IMR-90 (cell line): ENCODE measurements around the gene TRAFD1. TPM values are rescaled to one million over a fixed set of nuclear protein-coding genes. Genes with fewer than 3 reads are reported as not detected.

Experiments used
- ATAC-seq: fragments of 200-7000 bp; cut with Tn5 transposase; 2 replicates; pipeline ENCODE4 v1.9.1; 2020; ENCODE audit warnings: low read depth, mild to moderate bottlenecking, moderate library complexity
- BruUV-seq: library from RNA; stranded (reverse); fragments of 400-500 nt; replicated peaks from 2 replicates; lab custom pipeline; 2021; lab: Mats Ljungman, UMichigan
- CTCF ChIA-PET: fragments of 300-600 bp; formaldehyde crosslinking; extraction: SDS; loops from one replicate; lab custom pipeline; 2021; ENCODE audit warnings: antibody characterized with exemption; lab: Yijun Ruan, JAX
- POLR2A ChIA-PET: fragments of 300-600 bp; sonication (Branson Sonifier 250); formaldehyde crosslinking; loops from one replicate; lab custom pipeline; 2022; ENCODE audit warnings: antibody characterized with exemption; ENCODE audit not compliant: unreplicated experiment; lab: Charles Lee
- DNase-seq: peaks from one replicate; pipeline ENCODE4 v3.0.0; 2013
- H2AFZ ChIP-seq: replicated peaks from 2 replicates; pipeline ENCODE3; 2013; ENCODE audit warnings: low read length, mild to moderate bottlenecking; ENCODE audit not compliant: poor library complexity
- H2AK5ac ChIP-seq: 2 replicates; pipeline ENCODE4 v1.6.1; 2013; ENCODE audit warnings: low read depth, low read length, inconsistent platforms
- H2AK9ac ChIP-seq: replicated peaks from 2 replicates; pipeline ENCODE3; 2013; ENCODE audit warnings: mild to moderate bottlenecking, low read depth, low read length, moderate library complexity; ENCODE audit not compliant: poor library complexity
- H2BK120ac ChIP-seq: 2 replicates; pipeline ENCODE4 v1.6.1; 2013; ENCODE audit warnings: low read depth, low read length, inconsistent platforms
- H2BK15ac ChIP-seq: 3 replicates; pipeline ENCODE4 v1.6.1; 2013; ENCODE audit warnings: low read depth, low read length, inconsistent platforms
- H2BK20ac ChIP-seq: 2 replicates; pipeline ENCODE4 v1.6.1; 2013; ENCODE audit warnings: low read depth, mild to moderate bottlenecking, inconsistent platforms, low read length, moderate library complexity
- H2BK5ac ChIP-seq: 2 replicates; pipeline ENCODE4 v1.6.1; 2013; ENCODE audit warnings: mild to moderate bottlenecking, low read depth, low read length, inconsistent platforms; ENCODE audit not compliant: poor library complexity, severe bottlenecking
- H3K14ac ChIP-seq: replicated peaks from 2 replicates; pipeline ENCODE4 v1.6.1; 2013; ENCODE audit warnings: low read depth, low read length, inconsistent platforms
- H3K18ac ChIP-seq: 2 replicates; pipeline ENCODE4 v1.6.1; 2013; ENCODE audit warnings: low read depth, low read length, control low read depth
- H3K23ac ChIP-seq: 2 replicates; pipeline ENCODE4 v1.6.1; 2013; ENCODE audit warnings: low read depth, low read length, inconsistent platforms
- H3K27ac ChIP-seq: 2 replicates; pipeline ENCODE4 v1.5.1; 2013; ENCODE audit warnings: mild to moderate bottlenecking, control low read depth, low read length; ENCODE audit not compliant: insufficient read depth
- H3K27me3 ChIP-seq: 2 replicates; pipeline ENCODE4 v1.6.1; 2013; ENCODE audit warnings: low read length; ENCODE audit not compliant: control insufficient read depth, insufficient read depth
- H3K36me3 ChIP-seq: 2 replicates; pipeline ENCODE4 v1.6.1; 2013; ENCODE audit warnings: low read length, mixed read lengths; ENCODE audit not compliant: control insufficient read depth, insufficient read depth
- H3K4ac ChIP-seq: 2 replicates; pipeline ENCODE4 v1.6.1; 2013; ENCODE audit warnings: low read depth, low read length, inconsistent platforms
- H3K4me1 ChIP-seq: 2 replicates; pipeline ENCODE4 v1.6.1; 2013; ENCODE audit warnings: low read length, mixed read lengths; ENCODE audit not compliant: control insufficient read depth, insufficient read depth
- H3K4me2 ChIP-seq: 2 replicates; pipeline ENCODE4 v1.6.1; 2013; ENCODE audit warnings: low read depth, mild to moderate bottlenecking, control low read depth, low read length, moderate library complexity
- H3K4me3 ChIP-seq: 2 replicates; pipeline ENCODE4 v1.5.1; 2013; ENCODE audit warnings: low read depth, mild to moderate bottlenecking, control low read depth, low read length, moderate library complexity; ENCODE audit not compliant: insufficient read depth
- H3K56ac ChIP-seq: 2 replicates; pipeline ENCODE4 v1.6.1; 2013; ENCODE audit warnings: low read length, inconsistent platforms; ENCODE audit not compliant: insufficient read depth; ENCODE audit errors: extremely low read depth
- H3K79me1 ChIP-seq, 2 experiments: 2 replicates each; pipeline ENCODE4 v1.6.1; 2013; ENCODE audit warnings: low read length in 2 of 2, inconsistent platforms in 1 of 2, low read depth in 1 of 2
- H3K9ac ChIP-seq: 2 replicates; pipeline ENCODE4 v1.6.1; 2013; ENCODE audit warnings: low read depth, low read length, control low read depth
- H3K9me1 ChIP-seq: 2 replicates; pipeline ENCODE4 v1.6.1; 2013; ENCODE audit warnings: low read length, inconsistent platforms; ENCODE audit not compliant: insufficient read depth
- H3K9me3 ChIP-seq: 2 replicates; pipeline ENCODE4 v1.6.1; 2013; ENCODE audit warnings: low read length; ENCODE audit not compliant: control insufficient read depth, insufficient read depth
- H4K20me1 ChIP-seq: 2 replicates; pipeline ENCODE4 v1.6.1; 2013; ENCODE audit warnings: low read length, inconsistent platforms; ENCODE audit not compliant: insufficient read depth
- H4K5ac ChIP-seq: 2 replicates; pipeline ENCODE4 v1.6.1; 2013; ENCODE audit warnings: mild to moderate bottlenecking, low read depth, low read length, control low read depth
- H4K8ac ChIP-seq, 2 experiments: 2 replicates each; pipeline ENCODE4 v1.6.1; 2013; ENCODE audit warnings: low read depth in 2 of 2, low read length in 2 of 2, control low read depth in 1 of 2, inconsistent platforms in 1 of 2
- H4K91ac ChIP-seq: 2 replicates; pipeline ENCODE4 v1.6.1; 2013; ENCODE audit warnings: low read depth, low read length, inconsistent platforms; ENCODE audit not compliant: insufficient read depth
- BHLHE40 ChIP-seq: fragments of 150-350 bp; IDR thresholded peaks from 2 replicates; pipeline ENCODE4 v1.6.1; 2016; ENCODE audit warnings: mild to moderate bottlenecking, low read depth, low read length
- SMC3 ChIP-seq: fragments of 150-350 bp; IDR thresholded peaks from 2 replicates; pipeline ENCODE4 v1.6.1; 2016; ENCODE audit warnings: low read depth, mild to moderate bottlenecking, antibody characterized with exemption, low read length, moderate library complexity
- WGBS, 2 experiments: methylation state at CpG; one replicate each; pipeline versions ENCODE4 v1.1.5 to v1.1.7; 2013; ENCODE audit warnings: missing lambda C conversion rate in 2 of 2; ENCODE audit not compliant: insufficient read length in 1 of 2; ENCODE audit errors: extremely low coverage in 2 of 2; 5-methylcytosine and 5-hydroxymethylcytosine counted together
- dilution Hi-C: fragments of 300-500 bp; cut with HindIII; formaldehyde crosslinking; loops from one replicate; pipeline ENCODE4 v1.14.3; 2018; ENCODE audit warnings: low sequenced_read_pairs; ENCODE audit not compliant: unreplicated experiment
- in situ Hi-C: fragments of 300-500 bp; cut with MboI; formaldehyde crosslinking; loops from 3 replicates; pipeline ENCODE4 v1.14.3; 2019; ENCODE audit warnings: low sequenced_read_pairs, inconsistent platforms, mixed read lengths
- intact Hi-C: fragments of 100-400 bp; cut with micrococcal nuclease; formaldehyde crosslinking; loops from 2 replicates; pipeline ENCODE4 v1.10.0; 2022
- polyA plus RNA-seq, 3 experiments: library from polyadenylated mRNA; depleted of rRNA; stranded (reverse); fragments of >200 nt; gene quantifications; 2 replicates each; pipeline ENCODE4 v1.2.3, GENCODE V29; 2012; ENCODE audit warnings: low replicate concordance in 1 of 3
- total RNA-seq: library from RNA; depleted of rRNA; stranded (reverse); fragments of >200 nt; gene quantifications from 2 replicates; pipeline ENCODE4 v1.2.3, GENCODE V29; 2012
- TF ChIP-seq, protein P1 (sequence below): conservative IDR thresholded peaks from 2 replicates; pipeline ENCODE4 v1.5.1; 2012; ENCODE audit warnings: mild to moderate bottlenecking, low read depth, low read length, improper control_type of control experiment

TRAFD1 gene
- total and polyA plus RNA-seq, 2 of the 4 experiments (the other 2 are of a cell fraction) = 41.3 to 70.4 TPM

DNA sequence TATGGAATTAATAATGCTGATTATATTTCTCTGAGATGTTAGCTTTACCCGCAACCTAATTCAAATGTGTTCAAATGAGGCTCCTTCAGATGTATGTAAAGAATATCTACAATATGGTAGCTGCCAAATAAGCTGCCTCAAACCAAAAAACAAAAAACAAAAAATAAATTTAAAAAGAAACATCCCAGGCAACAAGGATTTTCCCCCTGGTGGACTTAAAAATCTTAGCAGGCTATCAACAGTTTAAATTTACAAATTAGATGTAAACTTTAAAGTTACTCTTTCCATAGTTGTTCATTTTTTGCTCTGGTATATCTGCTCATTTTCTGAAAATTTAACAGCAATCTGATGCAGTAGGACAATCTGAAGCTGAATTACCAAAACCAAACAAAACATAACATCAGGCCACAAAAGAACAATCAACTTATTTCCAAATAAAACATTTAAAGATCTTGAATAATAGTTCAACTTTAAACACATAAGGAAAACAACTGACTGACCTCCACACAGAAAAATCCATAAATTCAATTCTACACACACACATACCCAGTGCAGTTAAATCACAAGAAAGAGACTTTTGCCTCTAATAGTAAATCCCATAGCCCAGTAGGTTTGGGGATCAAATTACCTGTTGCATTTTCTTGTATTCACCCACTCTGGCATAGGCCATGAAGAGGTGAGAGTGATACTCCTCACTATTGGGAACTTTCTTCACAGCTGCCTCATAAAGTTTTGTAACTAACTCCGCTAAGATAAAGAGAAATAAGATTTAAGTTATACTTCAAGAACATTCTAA lies 38.1 kb upstream of the TRAFD1 start:
- Histone ChIP-seq H3K14ac (no peak overlapping the region), H3K4me2 (no peak overlapping the region)
- in situ Hi-C loops = no loop called here

More for the DNA sequence above, 38.1 kb upstream of the TRAFD1 start:
- Histone ChIP-seq H2BK15ac (no peak overlapping the region), H2AK9ac (no peak overlapping the region), H3K4me3 (no peak overlapping the region), H2AFZ (no peak overlapping the region), H3K4ac (no peak overlapping the region), H3K9me1 (peaks cover 4% of the 10 kb centered on the region; the same call in 1 of the 2 replicates), H4K20me1 (peaks cover 20% of the 10 kb centered on the region), H2BK5ac (no peak overlapping the region), H4K5ac (no peak overlapping the region), H4K8ac (no peak overlapping the region), H3K36me3 (peaks cover 27% of the 10 kb centered on the region), H3K79me1 (peaks cover 27 to 49% of the 10 kb centered on the region in 2 experiments), H3K4me1 (peaks cover 5% of the 10 kb centered on the region; the same call in 1 of the 2 replicates), H3K9me3 (no peaks in the 10 kb centered on the region), H3K56ac (no peak overlapping the region), H3K18ac (no peak overlapping the region), H2BK120ac (no peak overlapping the region), H3K9ac (no peak overlapping the region), H2BK20ac (no peak overlapping the region), H3K27ac (no peak overlapping the region), H4K91ac (no peak overlapping the region), H3K27me3 (no peaks in the 10 kb centered on the region), H2AK5ac (no peak overlapping the region), H3K23ac (no peak overlapping the region)
- intact Hi-C loops (no loop called here), dilution Hi-C loops (no loop called here)
- no CpG with 5 or more reads among the region's 2 CpGs for WGBS, 2 experiments
- no TSS peak for BruUV-seq
- ChIA-PET POLR2A (no interaction called here), CTCF (interaction anchor here (0.6 to 0.9 kb wide), 2 partner anchors 9 to 15 kb away, joined by 3 to 4 read pairs; no protein-coding TSS in a partner anchor)
- peak; percentile 33 for ATAC-seq
- TF ChIP-seq, protein P1, sequence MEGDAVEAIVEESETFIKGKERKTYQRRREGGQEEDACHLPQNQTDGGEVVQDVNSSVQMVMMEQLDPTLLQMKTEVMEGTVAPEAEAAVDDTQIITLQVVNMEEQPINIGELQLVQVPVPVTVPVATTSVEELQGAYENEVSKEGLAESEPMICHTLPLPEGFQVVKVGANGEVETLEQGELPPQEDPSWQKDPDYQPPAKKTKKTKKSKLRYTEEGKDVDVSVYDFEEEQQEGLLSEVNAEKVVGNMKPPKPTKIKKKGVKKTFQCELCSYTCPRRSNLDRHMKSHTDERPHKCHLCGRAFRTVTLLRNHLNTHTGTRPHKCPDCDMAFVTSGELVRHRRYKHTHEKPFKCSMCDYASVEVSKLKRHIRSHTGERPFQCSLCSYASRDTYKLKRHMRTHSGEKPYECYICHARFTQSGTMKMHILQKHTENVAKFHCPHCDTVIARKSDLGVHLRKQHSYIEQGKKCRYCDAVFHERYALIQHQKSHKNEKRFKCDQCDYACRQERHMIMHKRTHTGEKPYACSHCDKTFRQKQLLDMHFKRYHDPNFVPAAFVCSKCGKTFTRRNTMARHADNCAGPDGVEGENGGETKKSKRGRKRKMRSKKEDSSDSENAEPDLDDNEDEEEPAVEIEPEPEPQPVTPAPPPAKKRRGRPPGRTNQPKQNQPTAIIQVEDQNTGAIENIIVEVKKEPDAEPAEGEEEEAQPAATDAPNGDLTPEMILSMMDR = peak; percentile 31
- no peak for TF ChIP-seq BHLHE40
- peak; percentile 27; the same call in 1 of the 2 replicates for TF ChIP-seq SMC3
- DNase-seq = no peak
